Neutrophil (primary cell): Measurements from ENCODE around the gene LIFR.
"Not testable (repeated sequence)": the region's sequence is repeated elsewhere in the genome, so short reads cannot be mapped to it uniquely, and the experiment has no call there.

Experiments used
- H3K27ac ChIP-seq: fragments of 200-600 bp; sonication (generic); 2 replicates; pipeline ENCODE4 v1.5.1; 2016; ENCODE audit warnings: mild to moderate bottlenecking, moderate library complexity
- H3K27me3 ChIP-seq: fragments of 200-600 bp; sonication (generic); 2 replicates; pipeline ENCODE4 v1.6.0; 2016; ENCODE audit warnings: mild to moderate bottlenecking
- H3K36me3 ChIP-seq: fragments of 200-600 bp; sonication (generic); 2 replicates; pipeline ENCODE4 v1.5.1; 2017
- H3K4me1 ChIP-seq, 2 experiments: fragments of 200-600 bp in 1 of 2; sonication (generic) in 1 of 2; 1 replicate in 1 of 2; 2 replicates in 1 of 2; pipeline versions ENCODE4 v1.5.1 to v1.6.1; 2013 to 2016; ENCODE audit warnings: low read depth in 1 of 2, low read length in 1 of 2, mild to moderate bottlenecking in 1 of 2, moderate library complexity in 1 of 2; ENCODE audit not compliant: control insufficient read depth in 1 of 2, insufficient read depth in 1 of 2
- H3K4me3 ChIP-seq, 2 experiments: fragments of 200-600 bp in 1 of 2; sonication (generic) in 1 of 2; 1 replicate in 1 of 2; 2 replicates in 1 of 2; pipeline ENCODE4 v1.5.1; 2013 to 2016; ENCODE audit warnings: low read depth in 1 of 2, low read length in 1 of 2, mild to moderate bottlenecking in 1 of 2, moderate library complexity in 1 of 2
- H3K9me3 ChIP-seq: fragments of 200-600 bp; sonication (generic); 2 replicates; pipeline ENCODE4 v1.5.1; 2016
- CTCF ChIP-seq: fragments of 200-600 bp; sonication (generic); IDR thresholded peaks from 2 replicates; pipeline ENCODE4 v1.5.1; 2016; ENCODE audit warnings: antibody characterized with exemption

LIFR gene

DNA sequence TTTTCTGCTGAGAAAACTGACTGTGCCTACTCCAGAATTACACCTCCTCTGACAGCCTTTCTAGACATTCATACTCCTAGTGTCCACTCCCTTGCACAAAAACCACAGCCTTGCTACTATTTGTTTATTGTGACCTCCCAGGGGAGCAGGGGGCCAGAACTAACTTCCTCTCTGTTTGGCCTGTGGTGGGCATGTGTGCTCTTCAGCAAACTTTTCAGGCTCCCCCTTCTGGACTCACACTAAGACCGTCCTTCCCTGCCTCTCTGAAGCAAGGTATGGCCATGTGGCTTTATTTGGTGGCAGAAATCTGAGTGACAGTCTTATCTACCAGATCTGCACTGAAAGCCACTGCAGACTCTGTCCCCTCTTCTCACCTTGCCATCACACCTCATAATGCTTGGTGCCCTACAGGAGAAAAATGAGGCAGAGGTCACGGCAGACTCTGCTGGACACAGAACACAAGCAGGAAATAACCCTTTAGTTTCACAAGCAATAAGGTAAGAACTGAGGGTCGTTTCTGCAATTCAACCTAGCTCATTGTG is 28.2 kb downstream of the LIFR start:
- Histone ChIP-seq H3K27me3 (peaks cover 5% of the 10 kb centered on the region), H3K36me3 (no peaks in the 10 kb centered on the region), H3K4me3 (no peak overlapping the region), H3K9me3 (no peaks in the 10 kb centered on the region), H3K4me1 (no peaks in the 10 kb centered on the region), H3K27ac (no peak overlapping the region)
- TF ChIP-seq CTCF: no peak

DNA sequence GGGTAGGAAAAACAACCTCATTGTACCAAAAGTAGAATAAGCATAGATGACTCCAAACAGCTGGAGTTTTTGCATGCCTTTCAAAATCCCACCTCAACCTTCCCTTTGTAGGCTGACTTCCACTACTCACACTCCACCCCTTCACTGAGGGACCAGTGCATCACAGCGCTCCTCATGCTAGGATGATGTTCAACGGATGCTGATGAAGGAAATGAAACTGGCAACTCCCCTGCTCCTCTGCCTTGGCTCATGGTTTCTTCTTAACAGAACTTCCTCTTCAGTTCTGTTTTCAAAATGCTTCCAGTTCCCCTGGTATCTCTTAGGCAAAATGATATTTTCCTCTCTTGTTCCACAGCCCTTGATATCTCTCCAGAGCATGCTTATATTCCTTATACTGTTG is 29.0 kb downstream of the LIFR start:
- no peaks in the 10 kb centered on the region for H3K4me1 ChIP-seq
- H3K27me3 ChIP-seq: peaks cover 5% of the 10 kb centered on the region
- no peak overlapping the region for H3K4me3 ChIP-seq
- H3K27ac ChIP-seq: no peak overlapping the region
- no peaks in the 10 kb centered on the region for H3K36me3 ChIP-seq
- no peak for TF ChIP-seq CTCF
- H3K9me3 ChIP-seq: no peaks in the 10 kb centered on the region

GRCh38 chr5:38524022-38524421 is 32.4 kb downstream of the LIFR start:
- H3K27ac ChIP-seq: no peak overlapping the region
- H3K36me3 ChIP-seq: no peaks in the 10 kb centered on the region
- H3K27me3 ChIP-seq: peaks cover 5% of the 10 kb centered on the region
- H3K4me3 ChIP-seq: no peak overlapping the region
- no peak for TF ChIP-seq CTCF
- H3K9me3 ChIP-seq: no peaks in the 10 kb centered on the region
- no peaks in the 10 kb centered on the region for H3K4me1 ChIP-seq

GRCh38 chr5:38519476-38519875 is 37.0 kb downstream of the LIFR start:
- H3K4me3 ChIP-seq: no peak overlapping the region
- no peak for TF ChIP-seq CTCF
- H3K27ac ChIP-seq: no peak overlapping the region
- no peaks in the 10 kb centered on the region for H3K36me3 ChIP-seq
- H3K27me3 ChIP-seq: no peaks in the 10 kb centered on the region
- H3K4me1 ChIP-seq: no peaks in the 10 kb centered on the region
- no peaks in the 10 kb centered on the region for H3K9me3 ChIP-seq

GRCh38 chr5:38518341-38518740 is 38.1 kb downstream of the LIFR start:
- Histone ChIP-seq H3K36me3 (no peaks in the 10 kb centered on the region), H3K27me3 (no peaks in the 10 kb centered on the region)
- no peak for TF ChIP-seq CTCF

GRCh38 chr5:38516649-38517048 is 39.8 kb downstream of the LIFR start:
- not testable (repeated sequence) for H3K27ac ChIP-seq, H3K27me3 ChIP-seq, H3K9me3 ChIP-seq, H3K4me1 ChIP-seq, H3K36me3 ChIP-seq, H3K4me3 ChIP-seq

More at GRCh38 chr5:38518341-38518740, 38.1 kb downstream of the LIFR start:
- H3K27ac ChIP-seq: no peak overlapping the region
- no peak overlapping the region for H3K4me3 ChIP-seq
- no peaks in the 10 kb centered on the region for H3K9me3 ChIP-seq
- H3K4me1 ChIP-seq: no peaks in the 10 kb centered on the region
